GM23338 (cell line): ENCODE measurements around the gene BARX1. TPM values are rescaled to one million over a fixed set of nuclear protein-coding genes. Genes with fewer than 3 reads are reported as not detected.

ENCODE experiments used
- ATAC-seq: fragments of 200-7000 bp; cut with Tn5 transposase; 3 replicates; pipeline ENCODE4 v1.9.1; 2020
- DNase-seq: peaks from one replicate; pipeline ENCODE4 v3.0.0-alpha.2; 2015; ENCODE audit warnings: low spot score
- H2AFZ ChIP-seq: fragments of 200-600 bp; sonication (generic); 2 replicates; pipeline ENCODE4 v1.8.0; 2016; ENCODE audit warnings: antibody characterized with exemption, mild to moderate bottlenecking, moderate library complexity
- H3F3A ChIP-seq: fragments of 200-600 bp; sonication (generic); replicated peaks from 2 replicates; pipeline ENCODE4 v1.8.0; 2017; ENCODE audit warnings: antibody characterized with exemption, mixed run types, low read depth
- H3K27ac ChIP-seq: fragments of 200-600 bp; sonication (generic); 2 replicates; pipeline ENCODE4 v1.6.1; 2016; ENCODE audit warnings: low read depth
- H3K27me3 ChIP-seq: fragments of 200-600 bp; sonication (generic); 2 replicates; pipeline ENCODE4 v1.8.0; 2016; ENCODE audit warnings: mild to moderate bottlenecking, mixed run types, moderate library complexity; ENCODE audit not compliant: insufficient read depth
- H3K36me3 ChIP-seq: fragments of 200-600 bp; sonication (generic); 2 replicates; pipeline ENCODE4 v1.8.0; 2016; ENCODE audit warnings: mild to moderate bottlenecking; ENCODE audit not compliant: insufficient read depth
- H3K4me1 ChIP-seq: fragments of 200-600 bp; sonication (generic); 2 replicates; pipeline ENCODE4 v1.8.0; 2016; ENCODE audit warnings: mild to moderate bottlenecking, moderate library complexity; ENCODE audit not compliant: insufficient read depth
- H3K4me2 ChIP-seq: fragments of 200-600 bp; sonication (generic); 2 replicates; pipeline ENCODE4 v1.7.1; 2017; ENCODE audit warnings: mixed run types
- H3K4me3 ChIP-seq: fragments of 200-600 bp; sonication (generic); 2 replicates; pipeline ENCODE4 v1.6.1; 2016; ENCODE audit warnings: mixed run types
- H3K79me2 ChIP-seq: fragments of 200-600 bp; sonication (generic); replicated peaks from 2 replicates; pipeline ENCODE4 v1.8.0; 2017; ENCODE audit warnings: mild to moderate bottlenecking; ENCODE audit not compliant: insufficient read depth
- H3K9me2 ChIP-seq: fragments of 200-600 bp; sonication (generic); 2 replicates; pipeline ENCODE4 v1.8.0; 2017; ENCODE audit not compliant: insufficient read depth
- H4K20me1 ChIP-seq: fragments of 200-600 bp; sonication (generic); replicated peaks from 2 replicates; pipeline ENCODE4 v1.8.0; 2017; ENCODE audit warnings: mild to moderate bottlenecking; ENCODE audit not compliant: insufficient read depth
- H3K27ac Mint-ChIP-seq: 2 replicates; pipeline ENCODE4 v1.8.0; 2020; ENCODE audit warnings: inconsistent platforms, mild to moderate bottlenecking, moderate library complexity, mixed read lengths
- H3K27me3 Mint-ChIP-seq: 3 replicates; pipeline ENCODE4 v1.8.0; 2022; ENCODE audit warnings: low read depth, mild to moderate bottlenecking, moderate library complexity, mixed read lengths, inconsistent platforms; ENCODE audit not compliant: insufficient read depth, poor library complexity
- H3K36me3 Mint-ChIP-seq: 3 replicates; pipeline ENCODE4 v1.8.0; 2021; ENCODE audit warnings: low read depth, mild to moderate bottlenecking, inconsistent platforms, moderate library complexity, mixed read lengths
- H3K4me1 Mint-ChIP-seq: 3 replicates; pipeline ENCODE4 v1.8.0; 2020; ENCODE audit warnings: mild to moderate bottlenecking, inconsistent platforms, mixed read lengths
- H3K4me3 Mint-ChIP-seq: 3 replicates; pipeline ENCODE4 v1.8.0; 2021; ENCODE audit warnings: moderate library complexity, mild to moderate bottlenecking, inconsistent platforms, mixed read lengths
- H3K9me3 Mint-ChIP-seq: 3 replicates; pipeline ENCODE4 v1.8.0; 2020; ENCODE audit warnings: moderate library complexity, mild to moderate bottlenecking, inconsistent platforms, mixed read lengths
- CREB1 ChIP-seq: fragments of 250-450 bp; sonication (Bioruptor Pico); IDR thresholded peaks from 2 replicates; pipeline ENCODE4 v1.5.0; 2020; ENCODE audit warnings: low read depth, mild to moderate bottlenecking, moderate library complexity
- CTCF ChIP-seq, 2 experiments: fragments of 200-600 bp in 1 of 2; sonication (generic) in 1 of 2; conservative IDR thresholded peaks; 2 replicates each; pipeline versions ENCODE4 v1.5.1 to v1.6.1; 2016 to 2017; ENCODE audit warnings: antibody characterized with exemption in 2 of 2, low read depth in 2 of 2, mild to moderate bottlenecking in 2 of 2, moderate library complexity in 1 of 2
- EZH2phosphoT487 ChIP-seq: fragments of 200-600 bp; sonication (generic); IDR thresholded peaks from one replicate; pipeline ENCODE4 v1.8.1; 2018; ENCODE audit warnings: antibody characterized with exemption; ENCODE audit not compliant: unreplicated experiment
- NANOG ChIP-seq: IDR thresholded peaks from 2 replicates; pipeline ENCODE4 v1.6.1; 2016; ENCODE audit warnings: antibody characterized with exemption, borderline replicate concordance
- POLR2AphosphoS5 ChIP-seq: IDR thresholded peaks from 2 replicates; pipeline ENCODE4 v1.6.1; 2016; ENCODE audit warnings: antibody characterized with exemption, low read depth
- STAT1 ChIP-seq: IDR thresholded peaks from one replicate; pipeline ENCODE4 v1.6.1; 2016; ENCODE audit warnings: antibody characterized with exemption; ENCODE audit not compliant: unreplicated experiment
- ZNF114 ChIP-seq: fragments of 250-450 bp; sonication (Bioruptor Pico); IDR thresholded peaks from 2 replicates; pipeline ENCODE4 v1.5.0; 2020; ENCODE audit warnings: mild to moderate bottlenecking, moderate library complexity
- ZNF331 ChIP-seq: fragments of 250-450 bp; sonication (Bioruptor Pico); IDR thresholded peaks from 2 replicates; pipeline ENCODE4 v1.5.0; 2020; ENCODE audit warnings: low read depth, mild to moderate bottlenecking, moderate library complexity
- polyA plus RNA-seq: library from polyadenylated mRNA; unstranded; fragments of >200 nt; fragmentation: Nextera tagmentation; extraction: Ambion mirVana; gene quantifications from 2 replicates; pipeline ENCODE4 v1.2.1, GENCODE V29; 2016
- total RNA-seq: library from RNA; depleted of rRNA; stranded (reverse); fragments of >200 nt; shearing (Covaris generic); gene quantifications from 2 replicates; pipeline ENCODE4 v1.2.3, GENCODE V29; 2014

The BARX1 gene
- total and polyA plus RNA-seq, 2 experiments from 2014 or later, result 0.87 to 1.6 TPM

GRCh38 chr9:93978551-93978950, 23.4 kb upstream of the BARX1 start (continued):
- no peak for TF ChIP-seq ZNF331
- no peak for TF ChIP-seq EZH2phosphoT487
- TF ChIP-seq POLR2AphosphoS5, result no peak

- Mint-ChIP-seq H3K27ac (no peak overlapping the region), H3K9me3 (peaks cover 17% of the 10 kb centered on the region), H3K4me1 (peaks cover 3% of the 10 kb centered on the region; the same call in 2 of the 3 replicates), H3K36me3 (peaks cover 13% of the 10 kb centered on the region; the same call in 2 of the 3 replicates), H3K27me3 (peaks cover 5% of the 10 kb centered on the region), H3K4me3 (no peak overlapping the region)
- Histone ChIP-seq H3K27me3 (no peaks in the 10 kb centered on the region), H2AFZ (no peak overlapping the region), H4K20me1 (no peaks in the 10 kb centered on the region), H3K4me1 (no peaks in the 10 kb centered on the region), H3K79me2 (no peaks in the 10 kb centered on the region), H3K27ac (no peak overlapping the region), H3K36me3 (no peaks in the 10 kb centered on the region), H3K4me2 (no peak overlapping the region), H3F3A (no peaks in the 10 kb centered on the region), H3K4me3 (no peak overlapping the region), H3K9me2 (peaks cover 13% of the 10 kb centered on the region; the same call in 1 of the 2 replicates)
- DNase-seq, result no peak
- ATAC-seq, result no peak
- TF ChIP-seq EZH2phosphoT487, result no peak
- no peak for TF ChIP-seq CREB1 (CRISPR knock-in tag)
- no peak for TF ChIP-seq STAT1
- no peak for TF ChIP-seq CTCF (conservative IDR thresholded peaks at IDR 0.05; ENCODE audit: low read depth in 2 of 2)
- TF ChIP-seq ZNF114 (CRISPR knock-in tag), result no peak
- TF ChIP-seq NANOG, result no peak
Observed at GRCh38 chr9:93976973-93977372, 21.8 kb upstream of the BARX1 start.

GRCh38 chr9:93976081-93976480, 20.9 kb upstream of the BARX1 start:
- TF ChIP-seq CREB1 (CRISPR knock-in tag), result no peak
- TF ChIP-seq CTCF (conservative IDR thresholded peaks at IDR 0.05; ENCODE audit: low read depth in 2 of 2), result no peak
- Histone ChIP-seq H4K20me1 (no peaks in the 10 kb centered on the region), H3K4me2 (no peak overlapping the region), H3K36me3 (no peaks in the 10 kb centered on the region), H3K27ac (no peak overlapping the region), H3K4me1 (no peaks in the 10 kb centered on the region), H2AFZ (no peak overlapping the region), H3K4me3 (no peak overlapping the region), H3F3A (no peaks in the 10 kb centered on the region), H3K9me2 (peaks cover 13% of the 10 kb centered on the region; the same call in 1 of the 2 replicates), H3K79me2 (no peaks in the 10 kb centered on the region), H3K27me3 (no peaks in the 10 kb centered on the region)
- ATAC-seq, result no peak
- DNase-seq, result no peak
- Mint-ChIP-seq H3K27me3 (peaks cover 5% of the 10 kb centered on the region), H3K36me3 (peaks cover 13% of the 10 kb centered on the region; the same call in 2 of the 3 replicates), H3K27ac (no peak overlapping the region), H3K4me1 (peaks cover 3% of the 10 kb centered on the region; the same call in 2 of the 3 replicates), H3K9me3 (peaks cover 24% of the 10 kb centered on the region), H3K4me3 (no peak overlapping the region)
